ENCODE data around the gene BAX. TPM values are rescaled to one million over a fixed set of nuclear protein-coding genes. Genes with fewer than 3 reads are reported as not detected.

The BAX gene
- total RNA-seq, 1 donor from 2014 or later = 127 TPM

- peaks cover 38% of the 10 kb centered on the region for H3K4me1 ChIP-seq
- peaks cover 25% of the 10 kb centered on the region for H3K36me3 ChIP-seq
- peak overlapping the region; percentile 95 for H3K27ac ChIP-seq
- TF ChIP-seq CTCF (IDR thresholded peaks at IDR 0.05) = no peak
- H3K4me3 ChIP-seq = no peak overlapping the region
- ATAC-seq (no peak), DNase-seq (no peak)
- intact Hi-C loops (cut with DNase I) = no loop called here
- no peaks in the 10 kb centered on the region for H3K9me3 ChIP-seq
- H3K27me3 ChIP-seq = no peaks in the 10 kb centered on the region
Measured at GRCh38 chr19:48968179-48968661, 13.5 kb downstream of the BAX start.

- DNase-seq (no peak), ATAC-seq (no peak)
- no peak overlapping the region for H3K4me3 ChIP-seq
- H3K36me3 ChIP-seq = peaks cover 31% of the 10 kb centered on the region
- no peak for TF ChIP-seq CTCF (IDR thresholded peaks at IDR 0.05)
- H3K4me1 ChIP-seq = peaks cover 32% of the 10 kb centered on the region
- no peaks in the 10 kb centered on the region for H3K9me3 ChIP-seq
- H3K27me3 ChIP-seq = no peaks in the 10 kb centered on the region
- H3K27ac ChIP-seq = peak overlapping the region; percentile 95
- intact Hi-C loops (cut with DNase I) = no loop called here
Measured at GRCh38 chr19:48968813-48969218, 14.1 kb downstream of the BAX start.

GRCh38 chr19:48969276-48970138, 14.8 kb downstream of the BAX start:
- Histone ChIP-seq H3K36me3 (peaks cover 37% of the 10 kb centered on the region), H3K4me3 (no peak overlapping the region), H3K27me3 (no peaks in the 10 kb centered on the region), H3K4me1 (peaks cover 25% of the 10 kb centered on the region), H3K9me3 (no peaks in the 10 kb centered on the region), H3K27ac (no peak overlapping the region)
- intact Hi-C loops (cut with DNase I) = no loop called here
- DNase-seq (peak; percentile 68), ATAC-seq (no peak)
- no peak for TF ChIP-seq CTCF (IDR thresholded peaks at IDR 0.05)

- Histone ChIP-seq H3K36me3 (peaks cover 39% of the 10 kb centered on the region), H3K27me3 (no peaks in the 10 kb centered on the region), H3K4me3 (no peak overlapping the region), H3K27ac (no peak overlapping the region), H3K9me3 (no peaks in the 10 kb centered on the region), H3K4me1 (peaks cover 22% of the 10 kb centered on the region)
- DNase-seq (peak; percentile 65), ATAC-seq (no peak)
- TF ChIP-seq CTCF (IDR thresholded peaks at IDR 0.05) = no peak
- intact Hi-C loops (cut with DNase I) = no loop called here
Measured at GRCh38 chr19:48970139-48970766, 15.6 kb downstream of the BAX start.

GRCh38 chr19:48970923-48971395, 16.3 kb downstream of the BAX start:
- peak; percentile 92 for DNase-seq
- no peak overlapping the region for H3K4me3 ChIP-seq
- intact Hi-C loops (cut with DNase I) = no loop called here
- peaks cover 22% of the 10 kb centered on the region for H3K4me1 ChIP-seq
- H3K27me3 ChIP-seq = no peaks in the 10 kb centered on the region
- TF ChIP-seq CTCF (IDR thresholded peaks at IDR 0.05) = peak; percentile 96
- no peak overlapping the region for H3K27ac ChIP-seq
- peaks cover 38% of the 10 kb centered on the region for H3K36me3 ChIP-seq
- peak; percentile 82 for ATAC-seq
- no peaks in the 10 kb centered on the region for H3K9me3 ChIP-seq

All from upper lobe of right lung (tissue), 1 donor.